22Rv1 (cell line): ENCODE data around the gene HRH3.

Source experiments
- H3K27ac ChIP-seq: fragments of 450-650 bp; 2 replicates; pipeline ENCODE4 v1.5.1; 2017
- CTCF ChIP-seq: fragments of 450-650 bp; IDR thresholded peaks from 2 replicates; pipeline ENCODE4 v1.5.1; 2017; ENCODE audit warnings: mild to moderate bottlenecking
- ZFX ChIP-seq: fragments of 450-650 bp; IDR thresholded peaks from 2 replicates; pipeline ENCODE4 v1.6.1; 2017; ENCODE audit warnings: antibody characterized with exemption, borderline replicate concordance

Gene HRH3

DNA sequence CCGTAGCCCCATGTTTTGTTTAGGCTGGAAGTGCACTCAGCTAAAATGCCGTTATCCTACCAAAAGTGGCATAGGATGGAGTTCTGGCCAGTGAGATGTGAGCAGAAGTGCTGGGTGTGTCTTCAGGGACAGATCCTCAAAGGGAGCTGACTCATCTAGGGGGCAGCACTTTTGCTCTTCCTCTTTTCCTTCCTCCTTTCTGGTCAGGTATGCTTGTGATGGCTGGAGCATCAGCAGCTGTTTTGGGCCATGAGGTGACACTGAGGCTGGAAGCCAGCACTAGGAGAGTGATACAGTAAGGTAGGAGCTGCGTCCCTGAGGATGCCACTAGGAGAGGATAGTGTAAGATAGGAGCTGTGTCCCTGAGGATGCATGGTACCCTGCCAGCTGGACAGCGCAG is 13.6 kb upstream of the HRH3 start:
- TF ChIP-seq CTCF (no peak), ZFX (no peak)
- H3K27ac ChIP-seq, result no peak overlapping the region

DNA sequence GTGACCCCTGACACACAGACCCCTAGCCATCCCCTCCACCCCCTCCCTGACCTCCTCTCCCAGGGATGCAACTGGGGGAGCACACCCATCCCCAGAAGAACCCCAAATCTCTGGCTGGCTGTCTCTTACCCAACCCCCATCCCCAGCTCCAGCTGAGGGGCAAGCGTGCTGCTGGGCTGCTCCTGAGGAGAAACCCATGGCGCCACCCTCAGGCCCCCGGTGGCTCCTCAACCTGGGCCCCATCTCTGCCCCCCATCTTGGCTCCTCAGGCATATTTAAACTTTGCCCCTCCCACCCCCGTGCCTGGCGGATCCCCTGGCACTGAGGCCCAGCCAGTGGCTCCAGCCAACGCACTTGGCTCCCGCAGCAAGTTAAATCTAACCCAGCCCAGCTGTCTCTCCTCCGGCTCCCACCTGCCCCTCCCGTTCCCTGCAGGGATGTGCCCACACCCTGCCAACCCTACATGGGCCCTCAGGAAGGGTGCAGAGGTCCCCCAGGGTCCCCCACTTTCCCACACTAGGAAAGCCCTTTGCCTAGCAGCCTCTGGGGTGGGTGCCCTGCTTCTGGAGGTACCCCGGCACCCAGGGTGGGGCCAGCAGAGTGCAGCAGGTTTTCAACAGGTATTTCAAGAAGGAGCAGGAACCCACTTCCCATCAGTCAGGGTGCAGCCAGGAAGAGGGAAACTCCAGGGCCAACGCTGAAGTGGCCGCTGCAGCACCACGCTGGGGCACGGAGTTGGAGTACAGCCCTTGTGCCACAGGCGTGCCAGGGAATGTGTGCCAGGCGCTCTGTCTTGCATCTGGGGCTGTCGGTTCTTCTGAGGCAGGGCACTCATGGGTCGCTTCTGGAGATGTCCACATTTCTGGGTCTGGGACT is 12.9 kb upstream of the HRH3 start:
- H3K27ac ChIP-seq, result peak overlapping the region; percentile 27; the same call in 1 of the 2 replicates
- no peak for TF ChIP-seq ZFX
- TF ChIP-seq CTCF, result no peak

DNA sequence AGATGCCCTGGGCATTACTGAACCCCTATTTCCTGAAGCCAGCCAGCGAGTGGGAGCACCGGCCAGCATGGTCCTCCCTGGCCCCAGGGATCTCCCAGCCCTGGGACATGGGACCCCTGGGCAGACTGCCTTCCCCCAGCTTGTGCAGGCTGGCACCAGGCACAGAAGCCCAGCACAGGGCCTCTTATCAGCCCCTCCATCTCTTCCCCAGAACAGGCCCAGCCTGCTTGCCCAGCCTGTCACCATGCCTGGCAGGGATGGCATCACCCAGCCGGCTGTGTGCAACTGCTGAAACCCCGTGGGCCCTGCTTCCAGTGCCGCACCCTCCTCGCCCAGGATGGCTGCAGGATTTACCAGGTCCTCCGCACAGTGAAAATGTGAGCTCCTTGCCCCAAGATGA is 12.1 kb upstream of the HRH3 start:
- TF ChIP-seq CTCF (no peak), ZFX (no peak)
- H3K27ac ChIP-seq, result peak overlapping the region; percentile 27; the same call in 1 of the 2 replicates

DNA sequence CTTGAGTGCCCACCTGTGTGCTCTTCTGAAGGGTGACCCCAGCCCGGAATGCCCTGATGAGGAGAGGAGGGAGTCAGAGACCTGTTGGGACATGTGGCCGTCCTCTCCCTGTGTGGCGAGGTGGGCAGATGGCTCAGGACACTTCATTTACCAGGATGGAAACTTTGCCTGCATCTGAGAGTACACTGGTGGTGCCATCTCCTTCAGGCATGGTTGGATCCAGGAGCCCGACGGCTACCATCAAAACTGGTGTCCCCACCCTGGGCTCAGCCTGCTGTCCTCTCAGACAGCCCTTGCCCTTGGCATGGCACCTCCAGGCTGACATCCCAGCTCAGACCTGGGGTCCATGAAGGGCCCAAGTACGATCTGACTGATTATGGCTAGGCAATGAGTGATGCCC is 11.2 kb upstream of the HRH3 start:
- TF ChIP-seq CTCF (no peak), ZFX (no peak)
- H3K27ac ChIP-seq, result no peak overlapping the region

DNA sequence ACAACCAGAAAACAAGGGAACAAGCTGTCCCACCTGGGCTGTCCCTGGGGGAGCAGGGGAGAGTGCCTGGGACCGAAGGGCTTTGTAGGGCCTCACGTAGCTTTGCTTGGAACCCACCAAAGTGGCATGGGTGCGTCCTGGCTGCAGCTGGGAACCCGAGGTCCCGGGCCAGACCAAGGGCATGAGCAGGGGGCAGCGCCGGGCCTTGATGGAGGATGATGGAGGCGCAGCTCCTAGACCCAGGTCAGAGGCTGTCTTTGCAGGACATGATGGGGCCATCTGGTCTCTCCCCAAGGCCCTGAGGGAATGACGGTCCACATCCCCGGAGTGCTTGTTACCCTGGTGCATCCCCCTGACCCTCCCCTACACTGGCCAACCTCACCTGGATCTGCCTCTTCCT is 10.6 kb upstream of the HRH3 start:
- no peak overlapping the region for H3K27ac ChIP-seq
- TF ChIP-seq ZFX (no peak), CTCF (no peak)

DNA sequence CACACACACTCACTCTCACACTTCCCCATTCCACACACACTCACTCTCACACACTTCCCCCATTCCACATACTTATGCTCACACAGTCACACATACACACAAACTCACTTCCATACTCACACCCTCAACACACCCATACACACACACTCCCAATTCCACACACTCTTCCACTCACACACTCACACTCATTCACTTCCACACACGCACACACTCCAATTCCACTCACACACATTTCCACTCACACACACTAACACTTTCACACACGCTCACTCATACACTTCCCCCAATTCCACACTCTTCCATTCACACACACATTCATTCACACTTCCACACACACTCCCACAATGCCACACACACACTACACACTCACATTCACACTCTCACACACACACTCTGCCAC is 10.2 kb upstream of the HRH3 start:
- TF ChIP-seq CTCF, result no peak
- TF ChIP-seq ZFX, result no peak
- H3K27ac ChIP-seq, result no peak overlapping the region

DNA sequence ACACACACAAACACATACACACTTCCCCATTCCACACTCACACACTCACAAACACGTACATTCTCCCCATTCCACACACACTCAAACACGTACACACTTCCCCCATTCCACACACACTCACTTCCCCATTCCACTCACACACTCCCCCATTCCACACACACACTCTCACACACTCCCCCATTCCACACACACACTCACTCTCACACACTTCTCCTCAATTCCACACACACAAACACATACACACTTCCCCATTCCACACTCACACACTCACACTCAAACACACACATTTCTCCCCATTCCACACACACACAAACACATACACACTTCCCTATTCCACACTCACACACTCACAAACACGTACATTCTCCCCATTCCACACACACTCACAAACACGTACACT is 9.6 kb upstream of the HRH3 start:
- TF ChIP-seq CTCF (no peak), ZFX (no peak)
- H3K27ac ChIP-seq, result no peak overlapping the region
